Ovary (tissue), 9 donors: ENCODE results near the gene PTPN7. TPM values are rescaled to one million over a fixed set of nuclear protein-coding genes. Genes with fewer than 3 reads are reported as not detected.
A peak's percentile ranks its signal among the peaks of the same experiment; 100 is the strongest.

Experiments
- DNase-seq, 5 donors: peaks; one replicate each; pipeline ENCODE4 v3.0.0-alpha.2; 2019 to 2020
- H3K27ac ChIP-seq, 2 donors: fragments of 200-600 bp; one replicate each; pipeline versions ENCODE4 v1.5.1 to v1.8.0; 2019 to 2022
- H3K27me3 ChIP-seq: fragments of 200-600 bp; one replicate; pipeline ENCODE4 v1.8.0; 2022
- H3K36me3 ChIP-seq: fragments of 200-600 bp; sonication (generic); one replicate; pipeline ENCODE4 v1.5.1; 2019
- H3K4me1 ChIP-seq: one replicate; pipeline ENCODE4 v1.8.1; 2013; ENCODE audit warnings: mild to moderate bottlenecking, moderate library complexity; ENCODE audit not compliant: insufficient read depth
- H3K4me3 ChIP-seq: fragments of 200-600 bp; sonication (generic); one replicate; pipeline ENCODE4 v1.5.1; 2017
- H3K9me3 ChIP-seq, 2 donors: fragments of 200-600 bp in 1 of 2; sonication (generic) in 1 of 2; one replicate each; pipeline versions ENCODE4 v1.5.1 to v1.8.1; 2013 to 2019; ENCODE audit warnings: mild to moderate bottlenecking in 1 of 2, moderate library complexity in 1 of 2
- CTCF ChIP-seq, 3 donors: fragments of 450-650 bp in 2 of 3; fragments of 200-600 bp in 1 of 3; IDR thresholded peaks; one replicate each; pipeline versions ENCODE4 v1.5.1 to v1.8.0; 2016 to 2022; ENCODE audit warnings: antibody characterized with exemption in 3 of 3, mild to moderate bottlenecking in 1 of 3
- EP300 ChIP-seq: sonication (generic); formaldehyde crosslinking; IDR thresholded peaks from one replicate; pipeline ENCODE4 v1.6.1; 2017; ENCODE audit warnings: antibody characterized with exemption
- POLR2A ChIP-seq: fragments of 450-650 bp; IDR thresholded peaks from one replicate; pipeline ENCODE4 v1.6.1; 2017; ENCODE audit warnings: antibody characterized with exemption, mild to moderate bottlenecking, moderate library complexity
- WGBS, 3 donors: extraction: QIAGEN DNeasy Blood & Tissue Kit in 1 of 3; methylation state at CpG; one replicate each; pipeline versions ENCODE4 v1.1.5 to v1.1.7; 2013 to 2017; 5-methylcytosine and 5-hydroxymethylcytosine counted together
- intact Hi-C, 4 donors: fragments of 100-400 bp; cut with DNase I; formaldehyde crosslinking; loops; one replicate each; pipeline versions ENCODE4 v1.11.0 to v1.15.1; 2022 to 2023
- polyA plus RNA-seq, 2 donors: library from polyadenylated mRNA; stranded (reverse); fragments of 200-250 nt in 1 of 2; fragments of 350-450 nt in 1 of 2; fragmentation: Illumina TruSeq in 1 of 2; extraction: RNeasy Lipid Tissue Mini Kit (QIAGEN cat#74804) in 1 of 2; gene quantifications; one replicate each; pipeline ENCODE4 v1.2.3, GENCODE V29; 2013 to 2014
- total RNA-seq, 7 donors: library from RNA; depleted of rRNA in 2 of 7; stranded (reverse); fragments of >200 nt in 2 of 7; fragmentation: NEBNext Ultra II Directional in 3 of 7; extraction: Animal tissue kit (Norgen Biotek cat#: 25700) in 3 of 7; gene quantifications; one replicate each; pipeline versions ENCODE4 v1.1.0 to v1.2.4, GENCODE V29; 2016 to 2023
- donor health status: DM: no; HTN: no; CAD: no; lungs with moderate emphysema.
- donor health status: DM: no; HTN: no; CAD: no.
- donor health status: Bipolar disorder and iron deficiency.
- donor health status: DM: yes; HTN: yes; CAD: no.
- donor health status: DM: no; HTN: no; CAD: no.
- donor health status: DM: yes; HTN: yes; CAD: no.

PTPN7 gene
- total and polyA plus RNA-seq, 9 donors, result 0.58 to 15.4 (median 1.7) TPM

DNA sequence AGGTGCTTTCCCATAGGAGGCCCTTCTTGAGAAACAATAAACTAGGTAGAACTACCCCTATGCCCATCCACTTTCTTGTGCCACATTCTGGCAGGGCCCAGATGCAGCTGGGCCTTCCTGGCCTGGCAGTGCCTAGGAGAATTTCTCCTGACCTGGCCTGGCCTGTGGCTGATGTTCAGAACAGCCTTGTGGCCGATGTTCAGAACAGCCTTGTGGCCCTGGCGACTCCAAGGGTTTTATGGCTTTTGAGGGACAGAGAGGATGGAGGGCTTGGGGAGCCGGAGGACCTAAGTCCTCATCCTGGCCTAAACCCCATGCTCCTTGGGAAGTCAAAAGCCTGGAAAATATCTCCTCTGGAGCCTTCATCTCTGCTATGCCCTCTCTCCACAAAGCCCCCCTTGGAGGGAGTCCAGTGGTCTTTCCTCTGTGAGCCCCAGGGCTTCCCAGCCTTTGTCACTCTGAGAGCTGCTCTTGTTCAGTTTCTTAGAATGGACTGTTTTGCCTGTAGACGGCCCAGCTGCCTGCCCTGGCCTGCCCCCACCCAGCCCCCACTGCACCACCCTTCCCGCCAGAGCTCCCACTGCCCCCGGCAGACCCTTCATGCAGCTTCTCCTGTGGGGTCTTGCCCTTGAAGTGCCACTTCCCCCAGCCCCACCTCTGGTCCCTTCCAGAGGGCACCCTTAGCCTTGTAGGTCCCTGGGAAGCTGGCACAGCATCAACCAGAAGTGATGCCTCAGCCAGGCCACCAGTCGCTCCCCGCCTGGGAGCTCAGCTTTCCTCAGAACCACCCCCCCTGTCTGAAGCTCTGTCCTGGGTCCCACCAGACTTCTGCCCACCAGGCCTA lies 30.7 kb downstream of the PTPN7 start:
- no peaks in the 10 kb centered on the region for H3K36me3 ChIP-seq
- H3K4me3 ChIP-seq, result no peak overlapping the region
- 62 to 70% (median 67%) methylated on average over 8 of the region's 8 CpGs for WGBS, 3 donors
- TF ChIP-seq EP300 (no peak), POLR2A (no peak), CTCF (IDR thresholded peaks at IDR 0.05) (no peak)
- intact Hi-C loops, result loop anchor here in 2 of 4 donors (5.0 to 10.0 kb wide), 2 partner anchors 117 to 235 kb away; partner anchors contain the start of gene ELF3 (in 1 of the 2)
- peak in 1 of 5 donors; percentile 49 for DNase-seq
- H3K4me1 ChIP-seq, result peaks cover 27% of the 10 kb centered on the region
- H3K27me3 ChIP-seq, result no peaks in the 10 kb centered on the region
- H3K27ac ChIP-seq, result peak overlapping the region; percentile 36 to 93
- no peaks in the 10 kb centered on the region for H3K9me3 ChIP-seq

GRCh38 chr1:202127836-202128622 lies 32.4 kb downstream of the PTPN7 start:
- H3K4me3 ChIP-seq, result no peak overlapping the region
- H3K36me3 ChIP-seq, result no peaks in the 10 kb centered on the region
- no peak overlapping the region for H3K27ac ChIP-seq
- H3K27me3 ChIP-seq, result no peaks in the 10 kb centered on the region
- TF ChIP-seq EP300 (no peak), CTCF (IDR thresholded peaks at IDR 0.05) (no peak), POLR2A (no peak)
- intact Hi-C loops, result loop anchor here in 1 of 4 donors (10.0 kb wide), 1 partner anchor 233 kb away; no protein-coding TSS in a partner anchor
- peaks cover 25% of the 10 kb centered on the region for H3K4me1 ChIP-seq
- WGBS, 3 donors, result 94 to 96% (median 95%) methylated on average over 26 of the region's 26 CpGs
- no peak for DNase-seq
- H3K9me3 ChIP-seq, result no peaks in the 10 kb centered on the region

- H3K27ac ChIP-seq, result no peak overlapping the region
These were observed 33.3 kb downstream of the PTPN7 start for GRCh38 chr1:202127061-202127460.

More at GRCh38 chr1:202127061-202127460, 33.3 kb downstream of the PTPN7 start:
- no peaks in the 10 kb centered on the region for H3K27me3 ChIP-seq
- peaks cover 19% of the 10 kb centered on the region for H3K4me1 ChIP-seq
- TF ChIP-seq POLR2A (no peak), EP300 (no peak), CTCF (IDR thresholded peaks at IDR 0.05) (no peak)
- H3K9me3 ChIP-seq, result no peaks in the 10 kb centered on the region
- WGBS, 3 donors, result 90 to 93% (median 91%) methylated on average over 6 of the region's 6 CpGs
- no peak for DNase-seq
- H3K4me3 ChIP-seq, result no peak overlapping the region
- H3K36me3 ChIP-seq, result no peaks in the 10 kb centered on the region
- intact Hi-C loops, result loop anchor here in 1 of 4 donors (10.0 kb wide), 1 partner anchor 232 kb away; no protein-coding TSS in a partner anchor
